HEK293 (cell line): ENCODE results near the gene PRPF18.

ENCODE experiments used
- GFI1B ChIP-seq: fragments of 450-650 bp; formaldehyde crosslinking; IDR thresholded peaks from 2 replicates; pipeline ENCODE4 v1.5.1; 2016; ENCODE audit warnings: missing biosample characterization, missing genetic modification characterization
- HOXD13 ChIP-seq: sonication (generic); formaldehyde crosslinking; IDR thresholded peaks from 2 replicates; pipeline ENCODE4 v1.8.0; 2022; ENCODE audit warnings: missing genetic modification reagents, borderline replicate concordance
- KLF17 ChIP-seq: fragments of 450-650 bp; formaldehyde crosslinking; IDR thresholded peaks from 2 replicates; pipeline ENCODE4 v1.5.1; 2016; ENCODE audit warnings: missing biosample characterization, missing genetic modification characterization
- KLF7 ChIP-seq: fragments of 450-650 bp; formaldehyde crosslinking; IDR thresholded peaks from 2 replicates; pipeline ENCODE4 v1.5.1; 2016; ENCODE audit warnings: missing biosample characterization, missing genetic modification characterization, borderline replicate concordance
- PRDM2 ChIP-seq: fragments of 450-650 bp; formaldehyde crosslinking; IDR thresholded peaks from 2 replicates; pipeline ENCODE4 v1.5.1; 2016; ENCODE audit warnings: missing biosample characterization, missing genetic modification characterization, borderline replicate concordance
- SP3 ChIP-seq: fragments of 450-650 bp; formaldehyde crosslinking; IDR thresholded peaks from 2 replicates; pipeline ENCODE4 v1.5.1; 2016; ENCODE audit warnings: missing biosample characterization, missing genetic modification characterization
- TCF7L2 ChIP-seq: IDR thresholded peaks from 2 replicates; pipeline ENCODE4 v1.6.1; 2011; ENCODE audit warnings: low read depth, mild to moderate bottlenecking, inconsistent platforms, low read length, moderate library complexity, borderline replicate concordance
- YY1 ChIP-seq: fragments of 450-650 bp; formaldehyde crosslinking; IDR thresholded peaks from 2 replicates; pipeline ENCODE4 v1.5.1; 2018; ENCODE audit warnings: missing biosample characterization, missing genetic modification characterization
- ZBTB26 ChIP-seq: fragments of 450-650 bp; formaldehyde crosslinking; optimal IDR thresholded peaks from 2 replicates; pipeline ENCODE3; 2016; ENCODE audit warnings: missing biosample characterization, mild to moderate bottlenecking, missing genetic modification characterization
- ZIC2 ChIP-seq: fragments of 450-650 bp; formaldehyde crosslinking; IDR thresholded peaks from 2 replicates; pipeline ENCODE4 v1.5.1; 2016; ENCODE audit warnings: missing biosample characterization, missing genetic modification characterization
- ZNF10 ChIP-seq: fragments of 450-650 bp; formaldehyde crosslinking; IDR thresholded peaks from 2 replicates; pipeline ENCODE4 v1.5.1; 2017; ENCODE audit warnings: missing biosample characterization, missing genetic modification characterization
- ZNF146 ChIP-seq: fragments of 450-650 bp; formaldehyde crosslinking; IDR thresholded peaks from 2 replicates; pipeline ENCODE4 v1.5.1; 2016; ENCODE audit warnings: missing biosample characterization, missing genetic modification characterization
- ZNF174 ChIP-seq: fragments of 450-650 bp; formaldehyde crosslinking; IDR thresholded peaks from 2 replicates; pipeline ENCODE4 v1.5.0; 2017; ENCODE audit warnings: missing biosample characterization, mild to moderate bottlenecking, missing genetic modification characterization
- ZNF19 ChIP-seq: fragments of 450-650 bp; formaldehyde crosslinking; IDR thresholded peaks from 2 replicates; pipeline ENCODE4; 2016; ENCODE audit warnings: missing biosample characterization, missing genetic modification characterization, low read depth
- ZNF223 ChIP-seq: fragments of 450-650 bp; formaldehyde crosslinking; IDR thresholded peaks from 2 replicates; pipeline ENCODE4 v1.5.1; 2016; ENCODE audit warnings: missing biosample characterization, missing genetic modification characterization
- ZNF248 ChIP-seq: fragments of 450-650 bp; formaldehyde crosslinking; IDR thresholded peaks from 2 replicates; pipeline ENCODE4 v1.5.1; 2017; ENCODE audit warnings: missing biosample characterization, missing genetic modification characterization
- ZNF266 ChIP-seq: fragments of 450-650 bp; formaldehyde crosslinking; IDR thresholded peaks from 2 replicates; pipeline ENCODE4 v1.5.1; 2016; ENCODE audit warnings: missing biosample characterization, missing genetic modification characterization, low read depth
- ZNF324 ChIP-seq: fragments of 450-650 bp; formaldehyde crosslinking; IDR thresholded peaks from 2 replicates; pipeline ENCODE4 v1.5.1; 2016; ENCODE audit warnings: missing biosample characterization, missing genetic modification characterization
- ZNF394 ChIP-seq: fragments of 450-650 bp; formaldehyde crosslinking; IDR thresholded peaks from 2 replicates; pipeline ENCODE4 v1.5.1; 2016; ENCODE audit warnings: missing biosample characterization, missing genetic modification characterization, mild to moderate bottlenecking, moderate library complexity, borderline replicate concordance
- ZNF423 ChIP-seq: fragments of 450-650 bp; formaldehyde crosslinking; IDR thresholded peaks from 2 replicates; pipeline ENCODE4 v1.5.1; 2016; ENCODE audit warnings: missing biosample characterization, missing genetic modification characterization
- ZNF426 ChIP-seq: fragments of 450-650 bp; formaldehyde crosslinking; IDR thresholded peaks from 2 replicates; pipeline ENCODE4 v1.5.1; 2017; ENCODE audit warnings: missing biosample characterization, missing genetic modification characterization, mild to moderate bottlenecking, inconsistent platforms, moderate library complexity
- ZNF514 ChIP-seq: fragments of 450-650 bp; formaldehyde crosslinking; IDR thresholded peaks from 2 replicates; pipeline ENCODE4 v1.5.1; 2016; ENCODE audit warnings: missing biosample characterization, missing genetic modification characterization
- ZNF530 ChIP-seq: fragments of 450-650 bp; formaldehyde crosslinking; IDR thresholded peaks from 2 replicates; pipeline ENCODE4 v1.5.1; 2016; ENCODE audit warnings: low read depth, missing biosample characterization, missing genetic modification characterization
- ZNF555 ChIP-seq: fragments of 450-650 bp; formaldehyde crosslinking; conservative IDR thresholded peaks from 2 replicates; pipeline ENCODE4 v1.5.1; 2017; ENCODE audit warnings: missing biosample characterization, mild to moderate bottlenecking, missing genetic modification characterization, inconsistent platforms
- ZNF558 ChIP-seq: fragments of 450-650 bp; formaldehyde crosslinking; IDR thresholded peaks from 2 replicates; pipeline ENCODE4 v1.5.1; 2016; ENCODE audit warnings: missing biosample characterization, missing genetic modification characterization
- ZNF660 ChIP-seq: fragments of 450-650 bp; IDR thresholded peaks from 2 replicates; pipeline ENCODE4 v1.5.1; 2018; ENCODE audit warnings: missing biosample characterization, mild to moderate bottlenecking, missing genetic modification characterization
- ZNF830 ChIP-seq: fragments of 450-650 bp; IDR thresholded peaks from 2 replicates; pipeline ENCODE4 v1.5.0; 2018; ENCODE audit warnings: missing biosample characterization, missing genetic modification characterization, low read depth, mild to moderate bottlenecking, moderate library complexity
- TF ChIP-seq, protein P1 (sequence below): fragments of 450-650 bp; formaldehyde crosslinking; IDR thresholded peaks from 2 replicates; pipeline ENCODE4 v1.5.1; 2016; ENCODE audit warnings: missing biosample characterization, missing genetic modification characterization, low read depth

The PRPF18 gene

DNA sequence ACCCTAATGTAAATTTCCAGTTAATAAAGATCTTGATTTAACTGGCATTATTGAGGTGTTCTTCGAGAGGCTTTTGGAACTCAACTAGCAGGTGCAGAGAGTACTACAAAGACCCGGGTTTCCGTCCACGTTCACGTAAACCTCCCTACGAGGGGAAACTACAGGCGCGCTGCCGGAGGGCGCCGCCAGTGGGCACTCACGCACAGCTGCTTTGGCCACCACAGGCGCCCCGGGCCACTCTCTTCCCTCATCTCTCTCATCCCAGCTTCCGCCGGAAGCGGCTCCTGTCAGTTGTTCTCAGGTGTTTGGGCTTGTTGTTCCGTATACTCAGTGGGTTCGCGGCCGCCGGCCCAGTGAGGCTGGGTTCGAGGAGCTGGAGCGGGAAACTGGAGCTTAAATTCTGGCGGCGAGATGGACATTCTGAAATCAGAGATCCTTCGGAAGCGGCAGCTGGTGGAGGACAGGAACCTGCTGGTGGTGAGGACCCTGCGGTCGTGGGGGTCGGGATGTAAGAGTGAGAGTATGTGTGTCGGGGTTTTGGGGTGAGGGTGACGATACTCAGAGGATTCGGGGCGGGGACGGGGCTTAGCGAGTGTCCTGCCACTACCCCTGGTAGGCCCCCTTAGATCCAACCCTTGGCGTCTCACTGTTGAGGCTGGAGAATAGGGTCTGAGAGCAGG is at the start of gene PRPF18 (continued):
- no peak for TF ChIP-seq ZNF530
- TF ChIP-seq ZNF146 (tag by site-specific recombination): no peak; the same call in 1 of the 2 replicates
- 0 out of 2 replicates have a peak, but pooled peaks have one; percentile 42 for TF ChIP-seq KLF17 (tag by site-specific recombination)
- TF ChIP-seq KLF7 (tag by site-specific recombination): no peak
- TF ChIP-seq PRDM2 (tag by site-specific recombination): no peak
- TF ChIP-seq, protein P1, sequence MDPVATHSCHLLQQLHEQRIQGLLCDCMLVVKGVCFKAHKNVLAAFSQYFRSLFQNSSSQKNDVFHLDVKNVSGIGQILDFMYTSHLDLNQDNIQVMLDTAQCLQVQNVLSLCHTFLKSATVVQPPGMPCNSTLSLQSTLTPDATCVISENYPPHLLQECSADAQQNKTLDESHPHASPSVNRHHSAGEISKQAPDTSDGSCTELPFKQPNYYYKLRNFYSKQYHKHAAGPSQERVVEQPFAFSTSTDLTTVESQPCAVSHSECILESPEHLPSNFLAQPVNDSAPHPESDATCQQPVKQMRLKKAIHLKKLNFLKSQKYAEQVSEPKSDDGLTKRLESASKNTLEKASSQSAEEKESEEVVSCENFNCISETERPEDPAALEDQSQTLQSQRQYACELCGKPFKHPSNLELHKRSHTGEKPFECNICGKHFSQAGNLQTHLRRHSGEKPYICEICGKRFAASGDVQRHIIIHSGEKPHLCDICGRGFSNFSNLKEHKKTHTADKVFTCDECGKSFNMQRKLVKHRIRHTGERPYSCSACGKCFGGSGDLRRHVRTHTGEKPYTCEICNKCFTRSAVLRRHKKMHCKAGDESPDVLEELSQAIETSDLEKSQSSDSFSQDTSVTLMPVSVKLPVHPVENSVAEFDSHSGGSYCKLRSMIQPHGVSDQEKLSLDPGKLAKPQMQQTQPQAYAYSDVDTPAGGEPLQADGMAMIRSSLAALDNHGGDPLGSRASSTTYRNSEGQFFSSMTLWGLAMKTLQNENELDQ (tag by site-specific recombination): no peak
- no peak for TF ChIP-seq ZNF174 (tag by site-specific recombination)
- no peak for TF ChIP-seq ZNF555 (tag by site-specific recombination)
- TF ChIP-seq SP3 (tag by site-specific recombination): peak; percentile 36; the same call in 1 of the 2 replicates
- no peak for TF ChIP-seq ZNF514 (tag by site-specific recombination)
- TF ChIP-seq ZNF394 (tag by site-specific recombination): peak; percentile 68; the same call in 1 of the 2 replicates
- TF ChIP-seq GFI1B (tag by site-specific recombination): no peak
- TF ChIP-seq ZNF223: no peak
- TF ChIP-seq ZNF423 (tag by site-specific recombination): no peak
- TF ChIP-seq ZNF324 (tag by site-specific recombination): peak; percentile 77
- TF ChIP-seq ZNF660 (tag by site-specific recombination): peak; percentile 95
- TF ChIP-seq ZIC2 (tag by site-specific recombination): peak; percentile 48
- TF ChIP-seq ZNF558 (tag by site-specific recombination): peak; percentile 29; the same call in 1 of the 2 replicates
- TF ChIP-seq ZBTB26 (tag by site-specific recombination): peak; percentile 37
- no peak for TF ChIP-seq HOXD13 (CRISPR knock-in tag)
- TF ChIP-seq ZNF426 (tag by site-specific recombination): no peak
- TF ChIP-seq ZNF266: no peak
- TF ChIP-seq ZNF10 (tag by site-specific recombination): peak; percentile 90
- TF ChIP-seq ZNF830 (tag by site-specific recombination): no peak
- TF ChIP-seq ZNF248 (tag by site-specific recombination): no peak
- no peak for TF ChIP-seq TCF7L2
- TF ChIP-seq ZNF19 (tag by site-specific recombination): no peak
- peak; percentile 30; the same call in 1 of the 2 replicates for TF ChIP-seq YY1 (tag by site-specific recombination)
